Stimulated activated CD4-positive, alpha-beta T cell treated with anti-CD3 and anti-CD28 coated beads, Interleukin-12 subunit alpha, Interleukin-12 subunit beta, amount 100 ng/mL, for 48 hours (primary cell): ENCODE measurements around the gene ARF1.
"Not testable (repeated sequence)": the region's sequence is repeated elsewhere in the genome, so short reads cannot be mapped to it uniquely, and the experiment has no call there.

Source experiments
- DNase-seq, 3 donors: peaks; one replicate each; pipeline ENCODE4 v3.0.0-alpha.2; 2020; ENCODE audit warnings: low read depth in 2 of 3, low spot score in 1 of 3

Gene ARF1

DNA sequence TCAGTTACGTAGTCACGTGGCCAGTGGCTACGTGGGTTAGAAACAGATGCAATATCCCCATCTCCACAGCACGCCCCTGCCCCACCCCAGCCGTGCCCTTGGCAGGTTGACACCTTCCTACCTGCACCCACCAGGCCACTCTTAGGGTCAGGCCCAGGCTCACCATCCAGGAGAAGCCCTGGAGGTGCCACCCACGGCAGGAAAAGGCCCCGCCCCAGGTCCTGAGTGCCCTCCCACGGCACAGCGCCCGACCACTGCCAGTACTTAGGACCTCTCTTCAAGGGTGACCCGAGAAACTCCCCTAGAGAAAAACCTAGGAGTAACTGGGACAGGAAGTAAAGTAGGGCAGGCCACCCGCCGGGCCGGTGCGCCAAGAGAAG, 19.1 kb downstream of the ARF1 start:
- no peak for DNase-seq

DNA sequence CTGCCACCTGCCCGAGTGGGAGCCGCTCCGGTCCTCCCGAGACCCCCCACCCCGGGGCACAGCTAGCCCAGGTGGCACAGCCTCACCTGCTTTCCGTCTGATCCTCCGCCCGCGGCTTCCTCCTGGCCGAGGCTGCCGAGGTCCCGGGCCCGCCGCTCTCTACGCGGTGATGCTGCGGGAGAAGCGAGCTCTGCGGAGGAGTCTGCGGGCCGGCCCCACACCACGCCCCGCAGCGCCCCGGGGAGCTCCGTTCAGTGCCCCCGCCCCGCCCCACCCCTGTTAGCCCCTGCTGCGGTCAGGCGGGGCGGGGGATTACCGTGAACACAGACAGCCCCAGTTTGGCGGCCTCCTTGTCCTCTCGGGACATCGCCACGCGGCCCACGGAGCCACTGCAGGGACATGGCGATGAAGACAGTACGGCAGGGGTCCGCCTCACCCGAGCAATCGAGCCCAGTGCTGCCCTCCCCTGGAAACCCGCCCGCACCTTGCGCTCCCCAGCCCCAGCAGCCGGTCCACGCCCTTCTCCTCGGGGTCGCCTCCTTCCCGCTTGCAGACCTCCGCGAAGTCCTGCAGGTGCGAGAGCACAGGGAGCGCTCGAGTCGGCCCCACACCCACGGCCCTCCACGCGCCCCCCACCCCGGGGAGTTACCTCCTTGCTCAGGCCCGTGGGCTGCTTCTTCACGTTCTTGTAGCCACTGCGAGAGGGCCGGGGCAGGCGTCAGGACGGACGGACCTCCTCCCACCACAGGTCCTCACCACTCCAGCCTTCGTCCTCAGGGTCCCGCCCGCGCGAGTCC, 19.7 kb downstream of the ARF1 start:
- DNase-seq, result no peak

DNA sequence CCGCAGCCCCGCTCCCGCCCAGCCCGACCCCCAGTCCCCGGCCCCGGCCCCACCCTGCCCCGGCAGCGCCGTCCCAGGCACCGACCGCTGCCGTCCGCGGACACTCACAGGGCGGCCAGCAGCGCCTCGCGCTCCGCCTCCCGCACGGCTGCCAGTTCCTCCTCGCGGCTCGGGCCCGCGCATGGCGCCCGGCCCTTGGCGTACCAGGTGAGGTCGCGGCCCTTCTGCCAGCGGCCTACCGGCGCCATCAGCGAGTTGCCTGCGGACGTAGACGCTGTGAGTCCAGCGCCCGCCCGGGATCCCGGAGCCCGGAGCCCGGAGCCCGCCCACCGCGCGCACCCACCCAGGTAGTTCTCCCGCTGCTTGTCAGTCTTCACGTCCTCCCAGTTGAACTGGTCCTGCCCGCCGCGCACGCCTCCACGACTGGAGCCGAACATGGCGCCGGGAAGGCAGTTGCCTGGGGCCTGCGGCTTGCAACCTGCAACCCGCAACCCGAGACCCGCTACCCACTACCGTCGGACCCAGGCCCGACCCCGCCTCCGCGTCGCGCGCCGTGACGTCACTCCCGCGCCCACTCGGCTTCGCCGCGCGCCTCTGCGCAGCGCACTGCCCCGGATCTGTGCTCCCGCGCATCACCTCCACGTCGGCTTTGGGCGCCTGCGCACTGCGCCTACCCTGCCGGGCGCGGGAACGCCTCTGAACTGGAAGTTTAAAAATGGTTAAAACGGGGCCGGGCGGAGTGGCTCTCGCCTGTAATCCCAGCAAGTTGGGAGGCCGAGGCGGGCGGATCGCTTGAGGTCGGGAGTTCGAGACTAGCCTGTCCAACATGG, 20.5 kb downstream of the ARF1 start, which contains the start of gene C1orf35:
TSS of gene C1orf35 (minus strand) at position 535 of the 830 bp plus-strand sequence. CDS start at position 437, 98 bp downstream.
- peak; percentile 85 to 94 (median 92) for DNase-seq

DNA sequence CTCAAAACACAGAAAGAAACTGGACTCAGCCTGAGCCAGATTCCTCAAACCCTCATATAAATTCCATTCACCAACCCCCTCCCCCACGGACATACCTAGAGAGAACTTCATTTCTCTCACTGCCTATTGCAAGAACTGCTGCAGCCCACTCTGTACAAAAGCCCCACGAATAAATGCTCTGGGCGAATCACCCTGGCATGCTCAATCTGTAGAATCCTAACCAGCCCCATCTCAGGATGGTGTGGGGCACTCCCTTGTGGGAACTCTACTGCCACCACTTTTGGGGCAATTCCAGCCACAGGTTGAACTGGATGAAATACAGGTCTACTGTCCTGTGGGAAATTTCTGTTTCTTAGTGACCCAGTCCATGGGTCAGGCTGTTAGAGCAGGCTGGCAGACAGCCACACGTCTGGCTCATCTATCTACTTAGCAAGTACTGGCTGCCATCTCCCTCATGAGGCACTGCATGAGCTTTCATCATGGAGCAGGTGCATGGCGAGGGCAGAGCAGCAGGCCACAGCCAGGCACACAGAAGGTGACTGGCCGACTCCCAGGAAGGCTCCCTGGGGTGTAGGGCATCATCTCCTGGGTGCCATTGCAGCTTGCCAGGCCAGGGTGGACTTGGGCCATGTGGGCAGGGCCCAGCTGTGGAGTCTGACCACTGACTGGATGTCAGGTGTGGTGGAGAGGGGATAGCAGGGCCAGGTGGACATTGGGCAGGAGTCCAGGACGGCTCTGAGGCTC, 22.2 kb downstream of the ARF1 start:
- DNase-seq, result no peak

DNA sequence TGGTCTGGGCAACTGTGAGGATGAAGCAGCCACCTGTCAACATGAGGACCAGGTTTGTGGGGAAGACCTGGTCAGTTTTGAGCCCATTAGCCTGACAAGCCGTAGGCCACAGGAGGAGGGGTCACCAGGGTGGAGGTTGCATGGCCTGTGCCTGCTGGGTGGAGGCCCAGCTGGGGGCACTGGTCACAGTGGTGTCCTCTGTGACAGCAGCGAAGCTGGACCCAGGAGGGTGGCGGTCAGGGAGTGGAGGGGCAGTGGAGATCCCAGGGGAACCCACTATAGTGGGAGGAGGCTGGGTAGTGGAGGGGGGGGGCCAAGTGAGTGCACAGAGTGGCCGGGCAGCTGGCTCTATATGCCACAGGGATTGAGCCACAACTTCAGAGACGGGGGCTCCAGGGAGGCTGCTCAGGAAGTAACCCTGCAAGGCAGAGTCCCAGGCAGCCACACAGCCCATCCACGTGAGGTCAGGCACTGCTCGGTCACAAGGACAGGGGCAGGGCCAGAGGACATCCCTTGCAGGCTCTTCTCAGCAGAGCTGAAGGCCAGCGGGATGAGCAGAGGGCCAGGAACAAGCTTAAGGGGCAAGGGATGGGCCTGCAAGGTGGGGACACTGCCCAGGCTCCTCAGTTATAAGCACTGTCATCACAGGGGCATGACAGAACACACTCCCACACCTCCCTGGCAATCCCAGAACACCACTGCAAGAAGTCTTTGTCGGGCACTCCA, 22.9 kb downstream of the ARF1 start:
- no peak for DNase-seq

DNA sequence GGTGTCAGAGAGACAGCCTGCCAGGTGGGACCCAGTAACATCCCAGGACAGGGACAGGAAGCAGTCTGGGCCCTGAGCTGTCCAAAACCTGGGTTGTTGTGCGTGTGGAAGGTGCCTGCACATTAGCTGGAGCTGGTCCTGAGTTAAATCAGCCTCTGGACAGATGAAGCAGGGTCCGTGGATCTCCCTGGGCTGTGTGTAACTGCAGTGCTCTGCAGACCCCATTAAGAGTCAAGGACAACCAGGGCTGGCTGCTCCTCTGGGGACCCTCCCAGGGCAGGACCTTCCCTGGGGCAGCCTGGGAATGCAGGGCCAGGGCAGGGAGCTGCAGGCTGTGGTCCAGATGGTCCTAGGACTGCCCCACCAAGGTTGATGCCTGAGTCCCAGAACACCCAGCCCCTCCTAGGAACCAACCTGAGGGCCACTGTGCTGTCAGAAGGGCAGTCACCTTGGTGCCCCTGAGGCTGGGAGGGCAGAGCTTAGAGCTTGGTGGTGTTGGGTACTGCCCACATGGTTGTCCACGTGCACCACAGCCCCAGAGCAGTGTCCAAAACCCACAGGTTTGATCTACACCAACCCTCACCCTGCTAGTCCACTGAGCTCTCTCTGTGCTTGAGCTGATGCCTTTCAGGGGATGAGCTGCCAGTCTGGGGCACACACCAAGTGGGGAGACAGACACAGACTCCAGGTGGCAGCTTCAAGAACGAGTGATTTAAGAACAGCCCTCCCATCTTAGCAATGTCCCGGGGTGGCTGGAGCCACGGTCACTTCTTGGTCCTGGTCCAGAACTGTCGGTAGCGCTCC, 23.7 kb downstream of the ARF1 start:
- no peak for DNase-seq

DNA sequence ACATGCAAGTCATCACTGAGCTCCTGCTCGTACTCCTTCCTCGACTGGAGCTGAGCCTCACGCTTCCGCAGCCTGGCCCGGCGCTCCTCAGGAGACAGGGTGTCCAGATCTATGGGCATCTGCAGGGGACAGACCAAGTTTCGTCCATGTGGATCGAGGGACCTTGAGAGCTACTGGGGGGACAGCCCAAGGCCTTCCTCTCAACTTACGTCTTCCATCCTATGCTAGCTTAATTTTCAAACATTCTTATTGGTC, 24.2 kb downstream of the ARF1 start:
- DNase-seq, result no peak

DNA sequence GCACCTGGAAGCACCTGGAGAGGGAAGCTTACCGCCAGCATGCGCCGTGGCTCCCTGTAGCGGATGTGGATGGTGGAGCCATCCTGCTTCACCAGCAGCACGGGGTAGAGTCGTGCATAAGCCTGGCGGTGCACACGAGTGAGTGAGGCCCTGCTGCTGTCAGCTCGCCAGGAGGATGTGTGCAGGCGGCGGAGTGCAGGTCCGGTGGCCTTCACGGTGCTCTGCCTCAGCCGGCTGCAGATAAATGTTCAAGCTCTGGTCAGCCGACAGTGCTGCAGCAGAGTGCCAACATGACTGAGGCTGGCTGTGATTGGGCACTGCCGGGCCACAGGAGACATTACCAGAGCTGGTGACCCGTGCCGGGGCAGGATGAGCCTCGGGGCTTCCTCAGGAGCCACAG, 25.1 kb downstream of the ARF1 start:
- no peak for DNase-seq

DNA sequence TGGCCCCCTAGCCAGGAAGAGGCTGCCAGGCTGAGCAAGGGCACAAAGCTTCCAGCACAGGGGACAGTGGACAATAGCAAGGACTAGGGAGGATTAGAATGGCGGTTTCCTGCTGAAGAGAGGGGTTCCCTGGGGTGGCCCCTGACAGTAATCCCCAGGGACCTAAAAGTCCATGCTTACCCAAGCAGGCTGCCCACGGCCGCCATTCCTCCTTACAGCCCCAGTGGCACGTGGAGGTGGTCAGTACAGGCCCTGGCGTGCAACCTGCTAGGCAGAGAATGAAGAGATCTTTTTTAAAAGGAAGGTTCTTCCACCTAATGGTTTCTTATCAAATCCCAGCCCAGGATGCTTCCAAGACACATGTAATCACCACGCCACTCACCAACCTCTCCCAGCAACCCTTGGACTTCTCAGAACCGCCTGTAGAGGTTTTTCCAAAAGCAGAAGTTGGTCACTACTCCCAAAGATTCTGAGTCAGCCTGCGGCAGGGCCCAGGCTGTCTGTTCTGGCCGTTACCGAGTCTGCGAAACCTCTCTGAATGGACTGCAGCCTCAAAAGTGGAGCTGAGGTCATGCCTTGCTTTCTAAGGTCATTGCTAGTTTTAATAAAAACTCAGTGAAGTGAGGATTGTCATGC, 25.7 kb downstream of the ARF1 start:
- no peak for DNase-seq

DNA sequence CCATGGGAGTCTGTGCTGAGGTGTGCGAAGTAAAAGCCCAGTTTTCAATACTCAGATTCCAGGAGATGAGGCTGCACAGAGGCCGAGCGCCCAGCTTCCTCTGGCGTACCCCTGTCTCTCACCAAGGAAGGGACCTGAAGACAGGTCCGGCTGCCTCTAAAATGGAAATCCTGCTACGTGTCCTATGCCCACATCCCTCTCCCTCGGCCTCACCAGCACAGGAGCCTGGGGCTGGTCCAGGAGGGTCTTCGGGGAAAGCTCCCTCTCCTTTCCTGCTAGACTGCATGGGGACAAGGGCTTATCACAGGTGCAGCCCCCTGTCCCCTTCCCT, 26.2 kb downstream of the ARF1 start:
- DNase-seq, result no peak

DNA sequence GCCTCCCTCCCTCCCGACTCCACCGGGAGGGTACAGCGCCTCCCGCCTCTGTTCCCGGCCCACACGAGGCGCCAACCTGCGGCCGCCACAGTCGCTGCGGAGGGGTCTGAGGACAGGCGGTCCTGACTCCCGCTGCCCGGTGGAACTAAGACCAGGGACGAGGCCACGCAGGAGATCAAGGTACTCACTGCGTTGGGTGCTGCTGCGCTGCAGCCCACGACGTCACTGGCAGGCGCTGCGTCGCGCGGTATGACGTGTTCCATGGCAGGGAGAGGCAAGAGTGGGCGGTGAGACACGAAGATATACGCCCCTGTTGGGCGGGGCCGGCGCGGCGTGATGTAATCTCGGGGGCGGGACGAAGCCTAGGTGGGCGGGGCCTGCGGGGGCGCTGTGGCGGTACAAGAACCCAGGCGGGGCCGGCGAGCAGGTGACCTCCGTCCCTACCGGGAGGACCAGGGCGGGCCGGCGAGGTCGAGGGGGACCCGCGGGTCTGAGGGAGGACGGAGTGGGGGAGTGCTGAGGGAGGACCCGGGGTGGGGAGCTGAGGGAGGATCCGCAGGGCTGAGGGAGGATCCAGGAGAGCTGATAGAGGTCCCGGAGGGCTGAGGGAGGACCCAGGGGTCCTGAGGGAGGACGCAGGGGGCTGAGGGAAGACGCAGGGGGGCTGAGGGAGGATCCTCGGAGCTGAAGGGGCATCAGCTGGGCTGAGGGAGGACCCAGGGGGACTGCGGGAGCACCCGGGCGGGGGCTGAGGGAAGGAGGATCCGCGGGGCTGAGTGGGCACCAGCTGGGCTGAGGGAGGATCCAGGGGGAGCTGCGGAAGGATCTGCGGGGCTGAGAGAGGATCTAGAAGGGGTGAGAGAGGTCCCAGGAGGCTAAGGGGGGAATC, 26.8 kb downstream of the ARF1 start, which contains the start of gene MRPL55:
TSS of gene MRPL55 (minus strand) at position 227 of the 889 bp plus-strand sequence. CDS start 1,039 bp downstream, outside the sequence.
- peak; percentile 94 to 100 (median 97) for DNase-seq

DNA sequence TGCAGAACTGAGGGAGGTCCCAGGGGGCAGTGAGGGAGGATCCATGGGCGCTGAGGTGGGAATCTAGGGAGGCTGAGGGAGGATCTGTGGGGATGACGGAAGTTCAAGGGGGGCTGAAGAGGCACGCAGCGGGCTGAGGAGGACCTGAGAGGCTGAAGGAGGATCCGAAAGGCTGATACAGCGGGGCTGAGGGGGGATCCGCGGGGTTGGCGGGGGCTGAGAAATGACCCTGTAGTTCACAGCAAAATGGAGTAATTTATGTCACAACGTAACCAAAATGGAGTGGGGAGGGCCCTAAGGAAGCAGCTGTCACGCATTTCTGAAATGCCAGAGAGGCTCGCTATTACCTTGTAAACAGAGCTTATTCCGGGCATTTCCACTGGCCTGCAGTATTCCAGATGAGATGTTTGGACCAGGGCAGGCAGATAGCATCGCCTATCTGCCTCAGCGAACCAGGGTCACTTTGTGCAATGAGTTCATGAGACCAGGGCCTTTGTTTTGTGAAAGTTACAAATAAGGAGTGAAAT, 27.5 kb downstream of the ARF1 start:
- no peak for DNase-seq

DNA sequence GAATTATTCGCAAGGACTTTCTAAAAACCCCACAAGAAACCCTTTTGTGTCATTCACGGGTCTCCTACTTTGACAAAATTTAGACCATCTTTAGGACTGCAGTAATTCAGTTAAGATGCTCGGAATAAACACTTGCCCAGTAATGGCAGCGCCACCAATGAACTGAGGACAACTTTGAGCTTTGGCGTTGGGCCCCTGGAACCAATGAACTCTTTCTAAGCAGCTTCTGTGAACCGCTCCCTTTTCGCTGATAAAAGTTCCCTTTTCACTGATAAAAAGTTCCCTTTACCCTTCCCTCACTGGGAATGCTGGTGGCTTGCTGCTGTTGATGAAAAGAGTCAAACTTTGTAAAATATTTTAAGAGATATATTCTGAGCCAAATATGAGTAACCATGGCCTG, 28.0 kb downstream of the ARF1 start:
- DNase-seq, result no peak

DNA sequence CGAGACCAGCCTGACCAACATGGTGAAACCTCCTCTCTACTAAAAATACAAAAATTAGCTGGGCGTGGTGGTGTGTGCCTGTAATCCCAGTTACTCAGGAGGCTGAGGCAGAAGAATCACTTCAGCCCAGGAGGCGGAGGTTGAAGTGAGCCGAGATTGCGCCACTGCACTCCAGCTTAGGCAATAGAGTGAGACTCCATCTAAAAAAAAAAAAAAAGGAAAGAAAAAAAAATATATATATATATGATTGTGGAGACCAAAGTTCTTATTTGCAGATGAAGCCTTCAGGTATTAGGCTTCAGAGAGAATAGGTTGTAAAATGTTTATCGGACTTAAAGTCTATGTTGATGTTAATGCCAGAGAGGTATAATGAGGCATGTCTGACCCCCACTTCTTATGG, 28.8 kb downstream of the ARF1 start:
- not testable (repeated sequence) for DNase-seq

DNA sequence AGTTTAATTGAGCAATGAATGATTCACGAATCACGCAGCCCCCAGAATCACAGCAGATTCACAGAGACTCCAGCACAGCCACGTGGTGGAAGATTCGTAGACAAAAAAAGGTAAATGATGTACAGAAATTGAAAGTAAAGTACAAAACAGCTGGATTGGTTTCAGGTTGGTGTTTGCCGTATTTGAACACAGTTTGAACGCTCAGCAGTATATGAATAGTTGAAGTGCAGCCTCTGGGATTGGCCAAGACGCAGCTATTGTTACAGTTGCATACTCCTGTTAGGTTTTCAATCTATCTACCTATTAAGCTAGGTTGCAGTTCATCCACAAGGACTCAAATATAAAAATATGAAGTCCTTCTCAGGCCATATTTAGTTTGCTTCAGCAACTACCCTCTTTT, 29.7 kb downstream of the ARF1 start:
- no peak for DNase-seq

DNA sequence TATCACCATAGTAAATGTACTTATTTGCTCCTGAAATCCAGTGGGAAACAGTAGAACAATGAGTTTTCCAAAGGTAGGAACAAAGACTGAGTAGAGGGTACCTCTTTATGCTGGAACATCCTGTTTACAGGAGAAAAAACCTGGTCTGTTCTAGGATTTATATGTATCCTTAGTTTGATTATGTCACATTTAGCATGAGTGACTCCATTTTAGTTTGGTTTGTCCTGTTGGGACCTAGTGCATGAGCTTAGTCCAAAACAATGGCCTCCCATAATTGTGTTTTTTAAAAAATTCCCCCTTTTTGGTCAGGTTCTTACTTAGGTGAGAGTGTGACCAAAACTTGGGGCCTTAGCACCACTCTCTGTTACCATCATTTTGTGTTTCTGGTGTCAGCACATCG, 30.1 kb downstream of the ARF1 start:
- DNase-seq, result no peak

DNA sequence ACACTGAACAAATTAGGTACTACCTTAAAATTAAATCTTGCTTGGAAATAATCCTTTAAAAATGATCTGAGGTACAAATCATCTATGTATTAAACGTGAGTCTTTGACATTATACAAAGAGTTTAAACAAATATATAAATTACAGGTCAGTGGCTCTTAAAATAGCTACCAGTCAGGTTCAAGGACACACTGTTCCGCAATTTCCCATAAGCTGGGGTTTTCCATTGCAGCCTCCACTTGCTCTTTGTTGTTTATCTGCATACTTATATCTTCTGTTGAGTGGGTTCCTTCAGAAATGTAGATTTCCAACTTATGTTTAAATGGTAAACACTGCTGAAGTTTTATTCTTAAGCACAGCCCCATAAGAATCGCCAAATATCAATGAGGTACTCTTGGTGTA, 32.3 kb downstream of the ARF1 start:
- no peak for DNase-seq

DNA sequence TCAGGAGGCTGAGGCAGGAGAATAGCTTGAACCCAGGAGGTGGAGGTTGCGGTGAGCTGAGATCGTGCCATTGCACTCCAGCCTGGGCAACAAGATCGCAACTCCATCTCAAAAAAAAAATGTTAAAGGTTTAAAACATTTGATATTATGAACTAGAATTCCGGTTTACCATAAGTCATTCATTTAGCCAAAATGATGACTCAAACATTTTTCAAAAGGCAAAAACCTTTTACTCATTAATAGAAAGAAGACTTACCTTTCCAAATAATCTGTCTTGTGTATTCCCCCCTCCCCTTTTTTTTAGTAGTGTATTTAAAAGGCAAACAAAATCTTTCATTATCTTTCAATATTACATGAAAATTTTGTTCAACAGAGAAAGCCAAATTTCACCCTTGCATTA, 34.8 kb downstream of the ARF1 start:
- DNase-seq, result no peak

DNA sequence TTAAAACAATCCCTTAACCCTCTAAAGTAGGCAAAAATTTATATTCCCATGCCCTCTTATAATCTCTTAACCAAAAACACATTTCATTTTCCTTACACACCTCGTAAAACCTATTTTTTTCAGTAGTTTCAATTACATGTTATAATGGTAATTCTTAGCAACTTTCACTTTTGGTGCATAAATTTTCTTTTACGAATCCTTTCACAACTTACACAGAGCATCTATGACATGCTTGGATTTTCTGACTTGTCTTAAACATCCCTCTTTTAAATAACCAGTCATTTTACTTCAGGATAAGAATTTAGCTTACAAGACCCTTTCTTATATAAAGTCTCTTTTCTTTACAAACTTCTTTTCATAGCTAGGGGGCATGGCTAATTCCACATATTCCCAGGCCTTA, 35.5 kb downstream of the ARF1 start:
- no peak for DNase-seq
